Gastroesophageal sphincter (tissue), 3 donors: ENCODE results near the gene ZNF503.

Experiments used
- CTCF ChIP-seq, 4 experiments: fragments of 200-600 bp in 2 of 4; fragments of 450-650 bp in 2 of 4; sonication (generic) in 1 of 4; IDR thresholded peaks; one replicate each; pipeline ENCODE4 v1.5.1; 2017 to 2019; ENCODE audit warnings: antibody characterized with exemption in 4 of 4, mild to moderate bottlenecking in 2 of 4, moderate library complexity in 2 of 4
- EP300 ChIP-seq: sonication (generic); formaldehyde crosslinking; IDR thresholded peaks from one replicate; pipeline ENCODE4 v1.6.1; 2017; ENCODE audit warnings: antibody characterized with exemption, mild to moderate bottlenecking
- POLR2AphosphoS5 ChIP-seq: sonication (generic); formaldehyde crosslinking; IDR thresholded peaks from one replicate; pipeline ENCODE4 v1.6.1; 2017; ENCODE audit warnings: antibody characterized with exemption

GRCh38 chr10:75358835-75359421 lies 42.6 kb downstream of the ZNF503 start:
- TF ChIP-seq POLR2AphosphoS5 (no peak), CTCF (IDR thresholded peaks at IDR 0.05) (no peak), EP300 (no peak)
